Measurements from ENCODE around the gene PIK3R1.
A peak's percentile ranks its signal among the peaks of the same experiment; 100 is the strongest.

The PIK3R1 gene

GRCh38 chr5:68271124-68271523 lies 55.6 kb downstream of the PIK3R1 start:
- no peak for DNase-seq (ENCODE audit: low spot score)

GRCh38 chr5:68272289-68272688 lies 56.7 kb downstream of the PIK3R1 start:
- no peak for DNase-seq (ENCODE audit: low spot score)

- no peak for DNase-seq (ENCODE audit: low spot score)
These were observed 58.3 kb downstream of the PIK3R1 start for GRCh38 chr5:68273717-68274409.

DNA sequence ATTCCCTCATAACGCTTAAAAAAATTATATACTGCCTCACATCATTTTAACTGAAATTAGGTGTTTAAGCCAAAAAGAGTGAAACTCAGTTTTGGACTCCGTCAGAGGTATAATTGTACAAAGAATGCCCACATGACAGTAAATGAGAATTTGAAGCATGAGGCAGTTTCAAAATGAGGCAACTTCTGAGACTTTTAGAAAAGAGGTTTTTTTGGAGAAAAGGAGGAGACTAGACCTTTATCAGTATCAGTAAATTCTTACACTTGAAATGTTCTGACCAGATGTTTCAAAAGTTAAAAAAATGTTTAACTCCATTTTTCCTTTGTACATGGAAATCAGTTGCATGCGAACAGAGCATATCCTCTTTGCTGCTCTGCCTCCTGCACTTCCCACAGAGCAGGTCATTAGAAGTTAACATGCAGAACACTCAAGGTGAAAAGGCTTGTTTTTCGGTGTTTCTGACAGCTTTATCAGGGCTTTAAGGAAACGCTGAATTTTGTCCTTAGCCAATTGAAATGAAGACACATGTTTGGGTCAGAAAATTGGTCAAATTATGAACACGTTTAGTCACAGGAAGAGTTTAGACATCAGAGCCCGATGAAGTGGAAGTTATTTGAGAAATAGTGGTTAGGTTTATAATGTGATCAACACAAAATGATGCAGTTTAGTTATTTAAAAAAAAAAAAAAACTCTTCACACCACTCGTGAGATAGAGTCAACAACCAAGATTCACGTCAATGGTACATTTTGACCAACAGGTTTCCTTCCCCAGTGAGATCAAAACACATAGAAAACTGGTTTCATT lies 59.5 kb downstream of the PIK3R1 start:
- DNase-seq (ENCODE audit: low spot score): no peak

DNA sequence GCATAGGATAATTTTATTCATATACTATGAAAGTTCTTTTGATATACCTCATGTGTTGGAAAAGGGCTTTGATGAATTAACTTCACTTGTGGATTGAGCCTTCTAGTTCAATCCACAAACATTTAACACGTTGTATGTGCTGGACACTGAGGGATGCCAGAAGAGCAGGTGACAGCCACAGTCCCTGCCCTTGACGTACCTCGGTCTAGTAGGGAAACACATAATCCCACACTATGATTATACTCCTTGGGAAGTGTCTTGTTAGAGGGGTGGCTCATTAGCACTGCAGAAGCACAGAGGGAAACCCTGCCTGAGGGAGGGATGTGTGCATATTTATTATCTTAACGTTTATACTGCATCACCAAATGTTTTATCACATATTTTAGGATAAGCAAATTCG lies 61.2 kb downstream of the PIK3R1 start:
- DNase-seq (ENCODE audit: low spot score): no peak

GRCh38 chr5:68277431-68277830 lies 61.9 kb downstream of the PIK3R1 start:
- DNase-seq (ENCODE audit: low spot score): no peak

- no peak for DNase-seq (ENCODE audit: low spot score)
These were observed 64.4 kb downstream of the PIK3R1 start for GRCh38 chr5:68279984-68280383.

GRCh38 chr5:68282001-68282400 lies 66.4 kb downstream of the PIK3R1 start:
- DNase-seq (ENCODE audit: low spot score): no peak

DNA sequence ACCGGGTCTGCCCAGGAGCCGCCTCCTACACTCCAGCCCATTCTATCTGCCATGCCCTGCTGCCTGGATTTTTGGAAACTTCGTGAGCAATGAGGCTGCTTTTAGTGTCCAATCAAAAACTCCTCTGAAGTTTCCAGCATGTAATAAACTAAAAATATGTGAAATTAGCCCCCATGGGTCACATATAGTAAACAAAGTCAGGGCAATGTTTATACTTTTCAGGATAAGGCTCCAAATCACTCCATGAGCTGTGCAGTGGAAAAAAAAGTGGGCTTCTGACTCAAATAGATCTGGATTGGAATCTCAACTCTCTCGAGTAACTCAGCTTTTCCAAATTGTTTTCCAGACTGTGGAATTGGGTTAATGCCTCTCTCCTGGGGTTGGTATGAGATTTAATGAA lies 68.2 kb downstream of the PIK3R1 start:
- DNase-seq (ENCODE audit: low spot score): no peak

- DNase-seq (ENCODE audit: low spot score): no peak
These were observed 69.7 kb downstream of the PIK3R1 start for GRCh38 chr5:68285075-68285840.

DNA sequence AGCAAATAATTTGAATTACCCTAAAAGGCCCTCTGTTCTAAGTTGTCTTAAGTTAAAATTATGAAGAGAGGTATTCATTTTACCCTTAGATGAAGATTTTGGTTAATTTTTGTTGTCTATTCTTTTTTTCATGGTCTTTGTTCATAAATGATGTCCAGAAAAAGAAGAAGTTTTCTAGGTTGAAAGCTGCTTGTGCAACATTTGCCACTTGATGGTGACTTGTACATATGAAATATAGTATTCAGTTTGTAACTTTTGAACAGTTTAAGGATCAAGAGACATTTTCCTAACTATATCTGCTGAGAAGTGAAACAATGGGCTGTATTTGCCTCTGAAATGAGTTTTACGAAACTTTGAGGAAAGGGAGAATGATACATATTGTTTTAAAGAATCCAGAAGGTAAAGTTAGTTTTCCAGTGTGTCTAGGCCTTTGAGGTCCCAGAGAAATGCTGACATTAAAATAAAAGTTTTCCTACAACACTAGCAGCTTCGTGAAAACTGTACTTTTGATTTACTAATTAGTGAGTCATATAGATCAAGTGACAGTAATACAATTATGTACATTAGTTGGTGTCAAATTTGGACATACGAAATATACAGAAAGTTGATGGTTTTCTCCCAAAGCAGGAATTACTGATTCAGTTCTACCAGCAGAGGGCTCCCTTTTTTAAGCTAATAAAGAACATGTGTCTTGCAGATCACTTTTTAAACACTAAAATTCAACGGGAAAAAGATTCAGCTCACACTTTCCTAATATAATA lies 70.5 kb downstream of the PIK3R1 start:
- no peak for DNase-seq (ENCODE audit: low spot score)

- DNase-seq (ENCODE audit: low spot score): no peak
These were observed 71.0 kb downstream of the PIK3R1 start for GRCh38 chr5:68286612-68286912.

GRCh38 chr5:68287631-68287975 lies 72.0 kb downstream of the PIK3R1 start:
- DNase-seq (ENCODE audit: low spot score): no peak

GRCh38 chr5:68287976-68288706 lies 72.6 kb downstream of the PIK3R1 start:
- DNase-seq (ENCODE audit: low spot score): peak; percentile 81

DNA sequence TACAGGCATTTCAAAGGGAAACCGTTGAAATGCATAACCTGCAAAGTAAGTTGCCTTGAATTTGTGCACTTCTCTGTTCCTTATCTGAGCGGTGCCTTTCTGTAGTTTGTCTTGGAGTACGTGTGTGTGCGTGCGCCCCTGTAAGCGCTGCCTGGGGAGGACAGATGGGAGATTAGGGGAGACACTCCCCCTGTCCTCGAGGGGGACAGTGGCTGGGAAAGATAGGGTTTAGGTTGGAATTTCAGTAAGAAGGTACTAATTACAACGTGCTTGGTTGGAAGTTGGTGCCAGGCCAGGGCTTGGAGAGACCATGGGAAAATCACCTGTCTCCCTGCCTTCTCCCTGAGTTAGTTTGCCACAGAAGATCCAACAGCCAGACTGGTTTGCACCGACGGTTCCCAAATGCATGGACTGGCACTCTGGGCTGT lies 73.2 kb downstream of the PIK3R1 start:
- DNase-seq (ENCODE audit: low spot score): peak; percentile 50

GRCh38 chr5:68289498-68289897 lies 73.9 kb downstream of the PIK3R1 start:
- no peak for DNase-seq (ENCODE audit: low spot score)

- DNase-seq (ENCODE audit: low spot score): no peak
These were observed 74.7 kb downstream of the PIK3R1 start for GRCh38 chr5:68290260-68290674.

- DNase-seq (ENCODE audit: low spot score): no peak
These were observed 75.3 kb downstream of the PIK3R1 start for GRCh38 chr5:68290847-68291246.

DNA sequence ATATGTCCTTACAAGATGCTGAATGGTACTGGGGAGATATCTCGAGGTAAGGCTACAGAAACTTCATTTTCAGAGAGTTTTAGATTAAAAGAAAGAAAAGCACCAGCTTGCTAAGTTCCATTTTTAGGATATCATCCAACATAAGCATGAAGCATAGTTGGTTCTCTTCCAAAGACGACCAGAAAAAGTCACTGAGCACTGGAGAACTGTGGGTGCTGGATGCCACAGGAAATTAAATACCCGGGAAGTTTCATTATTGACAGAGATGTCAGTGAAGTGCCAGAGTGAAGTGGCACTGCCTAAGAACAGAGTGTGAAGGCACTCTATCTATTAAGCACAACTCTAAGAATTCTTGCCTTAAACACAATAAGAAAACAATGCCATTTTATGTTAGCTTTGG lies 76.8 kb downstream of the PIK3R1 start:
- no peak for DNase-seq (ENCODE audit: low spot score)

GRCh38 chr5:68295772-68296171 lies 80.2 kb downstream of the PIK3R1 start:
- DNase-seq (ENCODE audit: low spot score): no peak

DNA sequence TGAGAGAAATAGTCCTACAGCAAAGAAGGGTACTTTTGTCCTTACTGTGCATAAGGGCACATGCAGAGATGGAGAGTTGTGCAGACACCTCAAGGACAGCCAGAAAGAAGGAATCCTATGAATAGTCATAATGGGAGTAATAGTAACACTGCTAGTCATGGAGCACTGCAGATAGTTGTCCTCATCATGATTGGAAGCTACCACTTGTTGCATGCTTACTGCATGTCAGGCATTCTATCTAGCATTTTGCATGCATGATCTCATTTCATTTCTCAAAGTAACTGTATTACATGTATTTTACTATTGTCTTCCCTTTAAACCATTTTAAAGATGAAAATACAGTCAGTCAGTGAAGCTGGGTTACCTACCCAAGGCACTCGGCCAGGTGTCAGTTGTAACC lies 81.3 kb downstream of the PIK3R1 start:
- no peak for DNase-seq (ENCODE audit: low spot score)

DNA sequence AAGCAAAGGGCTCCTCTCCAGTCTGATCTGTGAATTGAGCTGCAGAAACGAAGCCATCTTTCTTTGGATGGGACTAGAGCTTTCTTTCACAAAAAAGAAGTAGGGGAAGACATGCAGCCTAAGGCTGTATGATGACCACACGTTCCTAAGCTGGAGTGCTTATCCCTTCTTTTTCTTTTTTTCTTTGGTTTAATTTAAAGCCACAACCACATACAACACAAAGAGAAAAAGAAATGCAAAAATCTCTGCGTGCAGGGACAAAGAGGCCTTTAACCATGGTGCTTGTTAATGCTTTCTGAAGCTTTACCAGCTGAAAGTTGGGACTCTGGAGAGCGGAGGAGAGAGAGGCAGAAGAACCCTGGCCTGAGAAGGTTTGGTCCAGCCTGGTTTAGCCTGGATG lies 82.1 kb downstream of the PIK3R1 start:
- no peak for DNase-seq (ENCODE audit: low spot score)

All from ecto neural progenitor cell (in vitro differentiated cells).